A549 (cell line): ENCODE results near the gene RAB13. TPM values are rescaled to one million over a fixed set of nuclear protein-coding genes. Genes with fewer than 3 reads are reported as not detected.

Experiments used
- ATOH8 ChIP-seq: fragments of 250-450 bp; sonication (Bioruptor Pico); IDR thresholded peaks from 2 replicates; pipeline ENCODE4 v1.5.0; 2020; ENCODE audit warnings: low read depth, mild to moderate bottlenecking, moderate library complexity
- BHLHE40 ChIP-seq: IDR thresholded peaks from 2 replicates; pipeline ENCODE4 v1.6.1; 2012; ENCODE audit warnings: low read depth, low read length, inconsistent platforms
- CBX2 ChIP-seq: fragments of 200-600 bp; sonication (generic); IDR thresholded peaks from 2 replicates; pipeline ENCODE4 v1.6.1; 2016; ENCODE audit warnings: low read depth, mild to moderate bottlenecking, borderline replicate concordance
- CBX8 ChIP-seq: fragments of 200-600 bp; sonication (generic); IDR thresholded peaks from 2 replicates; pipeline ENCODE4 v1.6.1; 2016
- CEBPB ChIP-seq, 2 experiments: fragments of >200 bp in 1 of 2; sonication (Bioruptor Twin) in 1 of 2; formaldehyde crosslinking in 1 of 2; IDR thresholded peaks; 2 replicates each; pipeline ENCODE4 v1.6.1; 2012 to 2016
- CHD4 ChIP-seq: fragments of 200-600 bp; sonication (generic); IDR thresholded peaks from 2 replicates; pipeline ENCODE4 v1.6.1; 2016; ENCODE audit warnings: antibody characterized with exemption, mild to moderate bottlenecking, borderline replicate concordance
- CTCF ChIP-seq: fragments of >200 bp; sonication (Bioruptor Twin); formaldehyde crosslinking; IDR thresholded peaks from 3 replicates; pipeline ENCODE4 v1.5.1; 2016
- E2F6 ChIP-seq: IDR thresholded peaks from 2 replicates; pipeline ENCODE4 v1.6.1; 2012; ENCODE audit warnings: low read depth, borderline replicate concordance
- EHMT2 ChIP-seq: fragments of 200-600 bp; sonication (generic); IDR thresholded peaks from 2 replicates; pipeline ENCODE4 v1.6.1; 2016; ENCODE audit warnings: antibody characterized with exemption, low read depth, mild to moderate bottlenecking, moderate library complexity
- ELK1 ChIP-seq: fragments of 150-350 bp; IDR thresholded peaks from 2 replicates; pipeline ENCODE4 v1.6.1; 2014; ENCODE audit warnings: low read depth, mild to moderate bottlenecking, low read length
- EP300 ChIP-seq, 2 experiments: fragments of >200 bp; sonication (Bioruptor Twin); formaldehyde crosslinking; IDR thresholded peaks; 2 replicates in 1 of 2; 3 replicates in 1 of 2; pipeline ENCODE4 v1.6.1; 2016 to 2017
- ESRRA ChIP-seq: fragments of 150-350 bp; IDR thresholded peaks from 2 replicates; pipeline ENCODE4 v1.6.1; 2014; ENCODE audit warnings: mild to moderate bottlenecking, low read length, borderline replicate concordance
- FOSB ChIP-seq: fragments of 250-450 bp; sonication (Bioruptor Pico); IDR thresholded peaks from 2 replicates; pipeline ENCODE4 v1.5.0; 2020; ENCODE audit warnings: mild to moderate bottlenecking, moderate library complexity
- FOXS1 ChIP-seq: fragments of 250-450 bp; sonication (Bioruptor Pico); IDR thresholded peaks from 2 replicates; pipeline ENCODE4 v1.5.0; 2020; ENCODE audit warnings: mild to moderate bottlenecking, moderate library complexity
- GATA3 ChIP-seq: IDR thresholded peaks from 2 replicates; pipeline ENCODE4 v1.6.1; 2012; ENCODE audit warnings: borderline replicate concordance
- HES2 ChIP-seq: fragments of >200 bp; sonication (Bioruptor Twin); formaldehyde crosslinking; IDR thresholded peaks from 2 replicates; pipeline ENCODE4 v1.6.1; 2016
- HOXB13 ChIP-seq: fragments of 250-450 bp; sonication (Bioruptor Pico); IDR thresholded peaks from 2 replicates; pipeline ENCODE4 v1.5.0; 2020; ENCODE audit warnings: low read depth, mild to moderate bottlenecking, moderate library complexity
- JUN ChIP-seq, 2 experiments: fragments of >200 bp; sonication (Bioruptor Twin); formaldehyde crosslinking; IDR thresholded peaks; 2 replicates in 1 of 2; 3 replicates in 1 of 2; pipeline ENCODE4 v1.6.1; 2016 to 2017
- KDM1A ChIP-seq: fragments of 200-600 bp; sonication (generic); IDR thresholded peaks from 2 replicates; pipeline ENCODE4 v1.6.1; 2016; ENCODE audit warnings: low read depth, mild to moderate bottlenecking
- KDM5A ChIP-seq: fragments of 200-600 bp; sonication (generic); IDR thresholded peaks from 2 replicates; pipeline ENCODE4 v1.6.1; 2016; ENCODE audit warnings: antibody characterized with exemption, mild to moderate bottlenecking
- MAZ ChIP-seq: fragments of 150-350 bp; IDR thresholded peaks from 2 replicates; pipeline ENCODE4 v1.6.1; 2014; ENCODE audit warnings: antibody characterized with exemption, low read depth, low read length, borderline replicate concordance
- MYC ChIP-seq: IDR thresholded peaks from 2 replicates; pipeline ENCODE4 v1.6.1; 2012; ENCODE audit warnings: mild to moderate bottlenecking, inconsistent platforms, low read length, improper control_type of control experiment, borderline replicate concordance
- NPAS2 ChIP-seq: fragments of 250-450 bp; sonication (Bioruptor Pico); IDR thresholded peaks from 2 replicates; pipeline ENCODE4 v1.8.0; 2022; ENCODE audit warnings: mild to moderate bottlenecking, moderate library complexity, borderline replicate concordance
- PBX3 ChIP-seq: IDR thresholded peaks from 2 replicates; pipeline ENCODE4 v1.6.1; 2012
- POLR2A ChIP-seq: IDR thresholded peaks from 2 replicates; pipeline ENCODE4 v1.6.1; 2012; ENCODE audit warnings: mild to moderate bottlenecking, low read length
- POLR2AphosphoS2 ChIP-seq: conservative IDR thresholded peaks from 2 replicates; pipeline ENCODE4 v1.6.1; 2012; ENCODE audit warnings: low read length, improper control_type of control experiment, inconsistent platforms
- RCOR1 ChIP-seq: fragments of 150-350 bp; IDR thresholded peaks from 2 replicates; pipeline ENCODE4 v1.6.1; 2014; ENCODE audit warnings: antibody characterized with exemption, low read length, low read depth
- REST ChIP-seq: fragments of 200-600 bp; sonication (generic); IDR thresholded peaks from 2 replicates; pipeline ENCODE4 v1.6.1; 2016; ENCODE audit warnings: antibody characterized with exemption, mild to moderate bottlenecking, moderate library complexity
- RFX5 ChIP-seq: fragments of 450-650 bp; IDR thresholded peaks from 2 replicates; pipeline ENCODE4 v1.7.1; 2014; ENCODE audit warnings: antibody characterized with exemption, mild to moderate bottlenecking, moderate library complexity
- RNF2 ChIP-seq: fragments of 200-600 bp; sonication (generic); IDR thresholded peaks from 2 replicates; pipeline ENCODE4 v1.6.1; 2016; ENCODE audit warnings: low read depth, mild to moderate bottlenecking, antibody characterized with exemption, moderate library complexity, borderline replicate concordance
- SMC3 ChIP-seq: fragments of >200 bp; sonication (Bioruptor Twin); formaldehyde crosslinking; IDR thresholded peaks from 3 replicates; pipeline ENCODE4 v1.6.1; 2018; ENCODE audit warnings: inconsistent platforms
- TFCP2L1 ChIP-seq: fragments of 250-450 bp; sonication (Bioruptor Pico); IDR thresholded peaks from 2 replicates; pipeline ENCODE4 v1.5.0; 2021; ENCODE audit warnings: mild to moderate bottlenecking
- ZC3H11A ChIP-seq: fragments of 450-650 bp; IDR thresholded peaks from 2 replicates; pipeline ENCODE4 v1.6.1; 2014; ENCODE audit warnings: antibody characterized with exemption, mild to moderate bottlenecking
- ZNF302 ChIP-seq: fragments of 250-450 bp; sonication (Bioruptor Pico); IDR thresholded peaks from 2 replicates; pipeline ENCODE4 v1.9.0; 2021; ENCODE audit warnings: inconsistent platforms, mild to moderate bottlenecking, moderate library complexity
- ZSCAN20 ChIP-seq: fragments of 250-450 bp; sonication (Bioruptor Pico); IDR thresholded peaks from 2 replicates; pipeline ENCODE4 v1.8.0; 2022; ENCODE audit warnings: mild to moderate bottlenecking, moderate library complexity
- polyA plus RNA-seq, 4 experiments: library from polyadenylated mRNA; depleted of rRNA in 3 of 4; stranded (reverse); fragments of >200 nt; fragmentation: RNase III in 1 of 4; extraction: RNeasy Plus Mini Kit Qiagen cat#74134 plus additional on column Dnase treatment in 1 of 4; gene quantifications; 2 replicates in 3 of 4; 3 replicates in 1 of 4; pipeline ENCODE4 v1.2.3, GENCODE V29; 2011 to 2017

The RAB13 gene
- polyA plus RNA-seq, 2 of the 4 experiments (the other 2 are of a cell fraction), result 90.9 to 160 TPM

GRCh38 chr1:153946622-153947241 lies 39.4 kb downstream of the RAB13 start, which contains the start of gene DENND4B (continued):
- peak; percentile 91 for TF ChIP-seq CTCF
- TF ChIP-seq HOXB13, result no peak
- no peak for TF ChIP-seq FOXS1 (CRISPR knock-in tag)
- TF ChIP-seq MYC, result peak; percentile 80
- TF ChIP-seq REST, result no peak
- no peak for TF ChIP-seq CEBPB (IDR thresholded peaks at IDR 0.05)
- TF ChIP-seq JUN (IDR thresholded peaks at IDR 0.05), result peak in 1 of 2 experiments; percentile 41; a peak in 3 of 5 replicates
- no peak for TF ChIP-seq POLR2AphosphoS2
- TF ChIP-seq BHLHE40, result no peak
- TF ChIP-seq RCOR1, result no peak
- no peak for TF ChIP-seq ZC3H11A
- no peak for TF ChIP-seq RNF2
- TF ChIP-seq KDM5A, result no peak
- TF ChIP-seq ELK1, result no peak
- TF ChIP-seq HES2, result no peak
- no peak for TF ChIP-seq GATA3
- TF ChIP-seq MAZ, result no peak
- no peak for TF ChIP-seq CBX2
- no peak for TF ChIP-seq CBX8
- TF ChIP-seq PBX3, result 0 out of 2 replicates have a peak, but pooled peaks have one; percentile 61
- no peak for TF ChIP-seq CHD4
- TF ChIP-seq ZNF302 (CRISPR knock-in tag), result no peak
- TF ChIP-seq TFCP2L1, result 0 out of 2 replicates have a peak, but pooled peaks have one; percentile 18
- no peak for TF ChIP-seq FOSB (CRISPR knock-in tag)
- TF ChIP-seq SMC3, result peak; percentile 57
- no peak for TF ChIP-seq POLR2A
- TF ChIP-seq ESRRA, result 0 out of 2 replicates have a peak, but pooled peaks have one; percentile 39
- no peak for TF ChIP-seq ZSCAN20 (CRISPR knock-in tag)
- no peak for TF ChIP-seq RFX5
- TF ChIP-seq EHMT2, result no peak
- no peak for TF ChIP-seq E2F6
- no peak for TF ChIP-seq KDM1A
- no peak for TF ChIP-seq EP300 (IDR thresholded peaks at IDR 0.05)
- no peak for TF ChIP-seq ATOH8 (CRISPR knock-in tag)
- no peak for TF ChIP-seq NPAS2 (CRISPR knock-in tag)
